ENCODE data around the gene ADGRG3.

Gene ADGRG3

GRCh38 chr16:57681950-57682728, 14.0 kb downstream of the ADGRG3 start:
- no peak for DNase-seq

- DNase-seq, result no peak
These were observed 14.9 kb downstream of the ADGRG3 start for GRCh38 chr16:57682809-57683635.

GRCh38 chr16:57683636-57684545, 15.8 kb downstream of the ADGRG3 start:
- DNase-seq, result no peak

GRCh38 chr16:57684626-57685358, 16.7 kb downstream of the ADGRG3 start:
- DNase-seq, result no peak

GRCh38 chr16:57685633-57686032, 17.5 kb downstream of the ADGRG3 start:
- DNase-seq, result no peak

- DNase-seq, result no peak
These were observed 18.5 kb downstream of the ADGRG3 start for GRCh38 chr16:57686577-57686976.

GRCh38 chr16:57687363-57687929, 19.3 kb downstream of the ADGRG3 start:
- no peak for DNase-seq

GRCh38 chr16:57688487-57688986, 20.4 kb downstream of the ADGRG3 start:
- no peak for DNase-seq

GRCh38 chr16:57688987-57689761, 21.1 kb downstream of the ADGRG3 start:
- no peak for DNase-seq

GRCh38 chr16:57689762-57690558, 21.9 kb downstream of the ADGRG3 start:
- no peak for DNase-seq

- DNase-seq, result no peak
These were observed 22.8 kb downstream of the ADGRG3 start for GRCh38 chr16:57690782-57691471.

GRCh38 chr16:57692636-57693035, 24.5 kb downstream of the ADGRG3 start:
- DNase-seq, result no peak

GRCh38 chr16:57693550-57693949, 25.4 kb downstream of the ADGRG3 start:
- no peak for DNase-seq

- DNase-seq, result no peak
These were observed 26.2 kb downstream of the ADGRG3 start for GRCh38 chr16:57694231-57694724.

- peak; percentile 61 to 76 for DNase-seq
These were observed 26.9 kb downstream of the ADGRG3 start, which contains the start of gene DRC7 for GRCh38 chr16:57694725-57695679. DRC7 (plus strand) TSS chr16:57694806; CDS start chr16:57697950, 3,144 bp downstream.

- DNase-seq, result no peak
These were observed 27.6 kb downstream of the ADGRG3 start for GRCh38 chr16:57695680-57696069.

- no peak for DNase-seq
These were observed 28.1 kb downstream of the ADGRG3 start for GRCh38 chr16:57696240-57696639.
